A549 (cell line): ENCODE data around the gene FIBCD1. TPM values are rescaled to one million over a fixed set of nuclear protein-coding genes. Genes with fewer than 3 reads are reported as not detected.
A peak's percentile ranks its signal among the peaks of the same experiment; 100 is the strongest.

Experiments
- ATAC-seq, 2 experiments: fragments of 200-7000 bp in 1 of 2; fragments of >200 bp in 1 of 2; cut with Nextera tagmentation in 1 of 2; cut with Tn5 transposase in 1 of 2; 3 replicates each; pipeline versions ENCODE4 v1.8.0 to v1.9.1; 2018 to 2020; ENCODE audit warnings: mild to moderate bottlenecking in 1 of 2, moderate library complexity in 1 of 2
- CTCF ChIA-PET: fragments of 300-600 bp; sonication (Branson Sonifier 250); formaldehyde crosslinking; extraction: SDS; loops from one replicate; lab custom pipeline; 2021; ENCODE audit warnings: antibody characterized with exemption, inconsistent platforms; lab: Yijun Ruan, JAX
- POLR2A ChIA-PET: fragments of 350-600 bp; formaldehyde crosslinking; extraction: SDS; loops from one replicate; lab custom pipeline; 2021; ENCODE audit warnings: antibody characterized with exemption, inconsistent platforms; lab: Yijun Ruan, JAX
- DNase-seq, 2 experiments: peaks; one replicate each; pipeline versions ENCODE4 v3.0.0 to v3.0.0-alpha.2; 2011 to 2016; ENCODE audit warnings: low read depth in 1 of 2, low spot score in 1 of 2
- FAIRE-seq: peaks from 2 replicates; lab custom pipeline; 2011; peaks lifted over from hg19 to GRCh38; lab: Jason Lieb, UNC
- H3K27ac ChIP-seq, 2 experiments: fragments of >200 bp; sonication (Bioruptor Twin); formaldehyde crosslinking; 3 replicates each; pipeline ENCODE4 v1.5.1; 2016 to 2017
- H3K4me1 ChIP-seq: fragments of >200 bp; sonication (Bioruptor Twin); formaldehyde crosslinking; 3 replicates; pipeline ENCODE4 v1.6.1; 2016
- H3K4me2 ChIP-seq: fragments of >200 bp; sonication (Bioruptor Twin); formaldehyde crosslinking; 3 replicates; pipeline ENCODE4 v1.6.1; 2016
- H3K4me3 ChIP-seq: fragments of >200 bp; sonication (Bioruptor Twin); formaldehyde crosslinking; 3 replicates; pipeline ENCODE4 v1.5.1; 2016
- H3K9me3 ChIP-seq: fragments of >200 bp; sonication (Bioruptor Twin); formaldehyde crosslinking; 3 replicates; pipeline ENCODE4 v1.6.1; 2016
- CTCF ChIP-seq: fragments of >200 bp; sonication (Bioruptor Twin); formaldehyde crosslinking; IDR thresholded peaks from 3 replicates; pipeline ENCODE4 v1.5.1; 2016
- EHMT2 ChIP-seq: fragments of 200-600 bp; sonication (generic); IDR thresholded peaks from 2 replicates; pipeline ENCODE4 v1.6.1; 2016; ENCODE audit warnings: antibody characterized with exemption, low read depth, mild to moderate bottlenecking, moderate library complexity
- HOXA7 ChIP-seq: fragments of 250-450 bp; sonication (Bioruptor Pico); IDR thresholded peaks from 2 replicates; pipeline ENCODE4 v1.5.0; 2020; ENCODE audit warnings: mild to moderate bottlenecking, moderate library complexity
- JUN ChIP-seq, 2 experiments: fragments of >200 bp; sonication (Bioruptor Twin); formaldehyde crosslinking; IDR thresholded peaks; 2 replicates in 1 of 2; 3 replicates in 1 of 2; pipeline ENCODE4 v1.6.1; 2016 to 2017
- RAD21 ChIP-seq, 2 experiments: fragments of >200 bp in 1 of 2; sonication (Bioruptor Twin) in 1 of 2; formaldehyde crosslinking in 1 of 2; IDR thresholded peaks in 1 of 2; conservative IDR thresholded peaks in 1 of 2; 2 replicates in 1 of 2; 3 replicates in 1 of 2; pipeline ENCODE4 v1.6.1; 2012 to 2018; ENCODE audit warnings: inconsistent platforms in 1 of 2
- SMC3 ChIP-seq: fragments of >200 bp; sonication (Bioruptor Twin); formaldehyde crosslinking; IDR thresholded peaks from 3 replicates; pipeline ENCODE4 v1.6.1; 2018; ENCODE audit warnings: inconsistent platforms
- SREBF2 ChIP-seq: fragments of 450-650 bp; IDR thresholded peaks from 2 replicates; pipeline ENCODE4 v1.6.1; 2014; ENCODE audit warnings: mild to moderate bottlenecking, moderate library complexity
- USF2 ChIP-seq: fragments of 450-650 bp; IDR thresholded peaks from 2 replicates; pipeline ENCODE4 v1.6.1; 2014; ENCODE audit warnings: antibody characterized with exemption
- ZC3H11A ChIP-seq: fragments of 450-650 bp; IDR thresholded peaks from 2 replicates; pipeline ENCODE4 v1.6.1; 2014; ENCODE audit warnings: antibody characterized with exemption, mild to moderate bottlenecking
- ZSCAN20 ChIP-seq: fragments of 250-450 bp; sonication (Bioruptor Pico); IDR thresholded peaks from 2 replicates; pipeline ENCODE4 v1.8.0; 2022; ENCODE audit warnings: mild to moderate bottlenecking, moderate library complexity
- WGBS: methylation state at CpG from one replicate; pipeline ENCODE4 v1.1.6; 2017; ENCODE audit errors: missing lambda C conversion rate; 5-methylcytosine and 5-hydroxymethylcytosine counted together
- polyA plus RNA-seq, 4 experiments: library from polyadenylated mRNA; depleted of rRNA in 3 of 4; stranded (reverse); fragments of >200 nt; fragmentation: RNase III in 1 of 4; extraction: RNeasy Plus Mini Kit Qiagen cat#74134 plus additional on column Dnase treatment in 1 of 4; gene quantifications; 2 replicates in 3 of 4; 3 replicates in 1 of 4; pipeline ENCODE4 v1.2.3, GENCODE V29; 2011 to 2017

Gene FIBCD1
- polyA plus RNA-seq, 2 of the 4 experiments (the other 2 are of a cell fraction), result 4.8 to 4.9 TPM

- DNase-seq (peak; percentile 35 to 67), ATAC-seq (peak; percentile 63 to 79), FAIRE-seq (no peak)
- CTCF ChIA-PET, result interaction anchor here (0.7 to 5.9 kb wide), 37 partner anchors 8 to 192 kb away, joined by 3 to 97 read pairs (median 4); partner anchors contain the start of gene FIBCD1
- Histone ChIP-seq H3K4me1 (no peaks in the 10 kb centered on the region), H3K4me2 (no peak overlapping the region), H3K4me3 (no peak overlapping the region), H3K27ac (0 out of 6 replicates have a peak overlapping the region, but pooled peaks of 1 of the 2 experiments have one; percentile 21), H3K9me3 (no peaks in the 10 kb centered on the region)
- POLR2A ChIA-PET, result no interaction called here
- peak; percentile 48 for TF ChIP-seq CTCF
- TF ChIP-seq ZSCAN20 (CRISPR knock-in tag), result no peak
- peak; percentile 73 to 82 for TF ChIP-seq RAD21 (conservative IDR thresholded peaks at IDR 0.05 in 1 of 2, IDR thresholded peaks at IDR 0.05 in 1 of 2)
- no peak for TF ChIP-seq SREBF2
- peak; percentile 22; the same call in 1 of the 2 replicates for TF ChIP-seq USF2
- TF ChIP-seq EHMT2, result no peak
- TF ChIP-seq SMC3, result peak; percentile 70
- WGBS, result 83% methylated on average over 26 of the region's 34 CpGs
Measured at GRCh38 chr9:130893341-130894101, 45.5 kb downstream of the FIBCD1 start.

GRCh38 chr9:130892477-130893304, 46.4 kb downstream of the FIBCD1 start:
- Histone ChIP-seq H3K4me1 (no peaks in the 10 kb centered on the region), H3K4me3 (no peak overlapping the region), H3K4me2 (no peak overlapping the region), H3K9me3 (no peaks in the 10 kb centered on the region), H3K27ac (no peak overlapping the region)
- no peak for FAIRE-seq
- peak in 1 of 2 experiments; percentile 5; a peak in 1 of 5 replicates for TF ChIP-seq JUN (IDR thresholded peaks at IDR 0.05)
- no peak for TF ChIP-seq ZC3H11A
- CTCF ChIA-PET, result interaction anchor here (0.7 to 5.9 kb wide), 33 partner anchors 8 to 191 kb away, joined by 3 to 97 read pairs (median 4); partner anchors contain the start of gene FIBCD1
- no peak for ATAC-seq
- DNase-seq, result no peak
- 85% methylated on average over 24 of the region's 24 CpGs for WGBS
- POLR2A ChIA-PET, result interaction anchor here (1.0 kb wide), 1 partner anchor 14 kb away, joined by 3 read pairs; no protein-coding TSS in a partner anchor

- no peak for ATAC-seq
- CTCF ChIA-PET, result interaction anchor here (0.6 to 5.9 kb wide), 12 partner anchors 9 to 190 kb away, joined by 3 to 97 read pairs (median 4); no protein-coding TSS in a partner anchor
Measured at GRCh38 chr9:130891688-130892476, 47.2 kb downstream of the FIBCD1 start.

More at GRCh38 chr9:130891688-130892476, 47.2 kb downstream of the FIBCD1 start:
- H3K4me1 ChIP-seq, result no peaks in the 10 kb centered on the region
- 91% methylated on average over 18 of the region's 18 CpGs for WGBS
- no peak overlapping the region for H3K4me3 ChIP-seq
- no peak overlapping the region for H3K27ac ChIP-seq
- DNase-seq (no peak), FAIRE-seq (no peak)
- no peaks in the 10 kb centered on the region for H3K9me3 ChIP-seq
- POLR2A ChIA-PET, result interaction anchor here (1.0 kb wide), 1 partner anchor 14 kb away, joined by 3 read pairs; no protein-coding TSS in a partner anchor
- TF ChIP-seq JUN (IDR thresholded peaks at IDR 0.05) (0 out of 5 replicates have a peak, but pooled peaks of 1 of the 2 experiments have one; percentile 4), HOXA7 (no peak)
- no peak overlapping the region for H3K4me2 ChIP-seq
